ENCODE measurements around the gene PDX1.

DNA sequence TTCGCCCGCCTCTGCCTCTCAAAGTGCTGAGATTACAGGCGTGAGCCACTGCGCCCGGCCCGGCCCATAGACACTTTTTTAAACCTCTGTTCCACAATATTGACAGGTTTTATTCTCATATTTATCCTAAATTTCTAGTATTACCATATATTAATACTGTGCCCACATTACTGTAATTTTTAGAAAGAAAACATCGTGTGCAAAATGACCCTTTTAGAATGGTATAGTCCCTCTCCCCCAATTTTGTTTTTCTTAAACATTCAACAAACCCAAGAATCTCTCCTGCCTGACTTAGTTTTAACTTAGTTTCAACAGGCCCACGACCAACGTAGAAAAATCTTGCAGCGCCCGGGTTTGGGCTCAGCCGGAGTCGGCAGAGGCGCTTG is 40.2 kb downstream of the PDX1 start:
- TF ChIP-seq, protein P1, sequence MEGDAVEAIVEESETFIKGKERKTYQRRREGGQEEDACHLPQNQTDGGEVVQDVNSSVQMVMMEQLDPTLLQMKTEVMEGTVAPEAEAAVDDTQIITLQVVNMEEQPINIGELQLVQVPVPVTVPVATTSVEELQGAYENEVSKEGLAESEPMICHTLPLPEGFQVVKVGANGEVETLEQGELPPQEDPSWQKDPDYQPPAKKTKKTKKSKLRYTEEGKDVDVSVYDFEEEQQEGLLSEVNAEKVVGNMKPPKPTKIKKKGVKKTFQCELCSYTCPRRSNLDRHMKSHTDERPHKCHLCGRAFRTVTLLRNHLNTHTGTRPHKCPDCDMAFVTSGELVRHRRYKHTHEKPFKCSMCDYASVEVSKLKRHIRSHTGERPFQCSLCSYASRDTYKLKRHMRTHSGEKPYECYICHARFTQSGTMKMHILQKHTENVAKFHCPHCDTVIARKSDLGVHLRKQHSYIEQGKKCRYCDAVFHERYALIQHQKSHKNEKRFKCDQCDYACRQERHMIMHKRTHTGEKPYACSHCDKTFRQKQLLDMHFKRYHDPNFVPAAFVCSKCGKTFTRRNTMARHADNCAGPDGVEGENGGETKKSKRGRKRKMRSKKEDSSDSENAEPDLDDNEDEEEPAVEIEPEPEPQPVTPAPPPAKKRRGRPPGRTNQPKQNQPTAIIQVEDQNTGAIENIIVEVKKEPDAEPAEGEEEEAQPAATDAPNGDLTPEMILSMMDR (conservative IDR thresholded peaks at IDR 0.05; ENCODE audit: low read length): no peak
- no peak for TF ChIP-seq EZH2phosphoT487 (IDR thresholded peaks at IDR 0.05; ENCODE audit: borderline replicate concordance, low read depth, low read length)
